ACHN (cell line): ENCODE results near the gene BMF.

Source experiments
- DNase-seq: peaks from one replicate; pipeline ENCODE4 v3.0.0-alpha.2; 2015
- in situ Hi-C: cut with HindIII; loops from 2 replicates; pipeline ENCODE4 v1.10.0; 2017; ENCODE audit warnings: low sequenced_read_pairs, low pct_ligation_motif_present, low pct_unique_long_range_greater_than_20kb

BMF gene

GRCh38 chr15:40106203-40107161, 2.2 kb downstream of the BMF start:
- no peak for DNase-seq
- in situ Hi-C loops = no loop called here

DNA sequence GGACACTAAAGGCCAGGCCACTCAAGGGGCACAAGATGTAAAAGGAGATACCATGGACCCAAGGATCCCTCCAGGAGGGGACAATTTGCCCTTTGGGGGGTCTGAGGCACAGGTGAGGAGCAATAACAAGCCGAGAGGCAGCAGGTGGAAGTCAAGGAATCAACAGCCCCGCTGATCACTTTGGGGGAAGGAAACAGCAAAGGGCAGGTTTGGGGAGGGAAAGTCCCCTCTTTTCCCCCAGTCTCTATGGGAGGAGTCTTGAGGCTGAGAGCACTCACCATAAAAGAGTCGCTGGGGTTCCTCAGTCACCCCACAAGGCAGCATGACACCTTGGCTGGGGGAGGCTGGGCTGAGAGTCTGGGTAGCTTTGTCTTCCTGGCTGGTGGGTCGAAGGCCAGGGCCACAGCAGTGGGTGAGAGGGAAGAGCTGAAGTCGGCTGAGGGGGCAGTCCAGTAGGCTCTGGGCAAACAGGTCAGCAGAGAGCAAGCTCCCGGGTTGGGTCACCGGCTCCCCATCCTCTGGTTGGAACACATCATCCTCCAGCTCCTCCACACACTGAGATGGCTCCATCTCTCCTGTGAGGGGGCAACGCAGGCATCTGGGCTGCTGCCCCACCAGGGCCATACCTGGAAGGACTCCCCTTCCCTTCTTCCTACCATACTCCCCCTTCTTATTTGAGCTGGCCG, 3.0 kb downstream of the BMF start:
- DNase-seq = no peak
- in situ Hi-C loops = no loop called here

DNA sequence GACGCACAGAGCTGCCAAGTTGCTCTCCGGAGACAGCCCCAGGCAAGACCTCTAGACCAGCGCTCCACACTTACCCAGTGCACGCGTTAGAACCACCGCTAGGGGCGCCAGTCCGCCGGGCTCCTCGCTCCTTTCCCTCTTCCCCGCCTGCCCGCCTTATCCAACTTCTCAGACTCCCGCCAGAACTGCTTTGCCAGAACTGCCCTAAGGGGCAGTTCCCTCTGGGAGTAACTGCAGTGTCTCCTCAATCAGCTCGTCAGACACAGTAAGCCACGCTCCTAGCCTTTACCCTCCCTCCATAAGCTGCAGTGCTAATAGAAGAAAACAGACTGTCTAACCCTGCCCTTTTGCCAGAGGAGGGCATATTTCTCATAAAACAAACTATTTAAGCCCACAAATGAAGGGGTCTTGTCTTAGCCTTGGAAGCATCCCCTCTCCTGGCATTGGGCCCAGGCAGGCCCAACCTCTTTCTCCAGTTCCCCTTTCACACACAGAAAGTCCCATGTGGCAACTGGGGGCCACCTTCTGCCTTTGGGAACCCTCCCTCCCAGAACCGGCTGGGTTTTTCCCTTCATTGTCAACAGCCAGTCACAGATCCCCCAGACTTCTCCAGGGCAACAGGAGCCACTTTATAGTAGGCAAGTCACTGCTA, 3.7 kb downstream of the BMF start:
- in situ Hi-C loops = no loop called here
- DNase-seq = peak; percentile 71

DNA sequence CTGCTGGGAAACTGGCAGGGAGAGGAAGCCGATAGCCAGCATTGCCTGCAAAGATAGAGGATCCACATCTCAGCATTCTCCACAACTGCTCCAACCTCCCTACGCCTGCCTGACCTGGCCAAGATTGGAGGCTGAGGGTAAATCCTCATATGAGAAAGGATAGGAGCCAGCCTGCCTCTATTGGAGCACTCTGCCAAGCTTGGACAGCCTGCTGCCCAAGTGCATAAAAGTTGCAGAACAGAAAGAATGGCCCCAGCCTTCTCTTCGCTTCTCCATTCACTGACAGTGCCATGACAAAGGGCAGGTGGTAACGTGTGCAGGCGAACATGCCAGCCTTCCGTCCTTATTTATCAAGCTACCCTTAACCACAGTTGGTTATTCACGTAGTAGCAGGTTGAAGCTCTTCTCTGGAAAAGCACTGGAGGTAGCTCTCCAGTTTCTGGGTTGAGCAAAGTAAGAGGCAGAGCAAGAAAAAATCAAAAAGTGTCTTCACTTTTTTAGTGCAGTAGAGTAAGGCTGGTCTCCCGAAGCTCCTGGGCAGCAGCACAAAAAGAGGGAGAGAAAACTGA, 4.3 kb downstream of the BMF start:
- DNase-seq = no peak
- in situ Hi-C loops = no loop called here

- in situ Hi-C loops = no loop called here
- no peak for DNase-seq
Observed at GRCh38 chr15:40103864-40104271, 4.8 kb downstream of the BMF start.

GRCh38 chr15:40102897-40103858, 5.5 kb downstream of the BMF start:
- in situ Hi-C loops = no loop called here
- DNase-seq = peak; percentile 49

GRCh38 chr15:40100947-40101905, 7.5 kb downstream of the BMF start:
- DNase-seq = no peak
- in situ Hi-C loops = no loop called here

- in situ Hi-C loops = no loop called here
Observed at GRCh38 chr15:40100123-40100946, 8.3 kb downstream of the BMF start.

DNA sequence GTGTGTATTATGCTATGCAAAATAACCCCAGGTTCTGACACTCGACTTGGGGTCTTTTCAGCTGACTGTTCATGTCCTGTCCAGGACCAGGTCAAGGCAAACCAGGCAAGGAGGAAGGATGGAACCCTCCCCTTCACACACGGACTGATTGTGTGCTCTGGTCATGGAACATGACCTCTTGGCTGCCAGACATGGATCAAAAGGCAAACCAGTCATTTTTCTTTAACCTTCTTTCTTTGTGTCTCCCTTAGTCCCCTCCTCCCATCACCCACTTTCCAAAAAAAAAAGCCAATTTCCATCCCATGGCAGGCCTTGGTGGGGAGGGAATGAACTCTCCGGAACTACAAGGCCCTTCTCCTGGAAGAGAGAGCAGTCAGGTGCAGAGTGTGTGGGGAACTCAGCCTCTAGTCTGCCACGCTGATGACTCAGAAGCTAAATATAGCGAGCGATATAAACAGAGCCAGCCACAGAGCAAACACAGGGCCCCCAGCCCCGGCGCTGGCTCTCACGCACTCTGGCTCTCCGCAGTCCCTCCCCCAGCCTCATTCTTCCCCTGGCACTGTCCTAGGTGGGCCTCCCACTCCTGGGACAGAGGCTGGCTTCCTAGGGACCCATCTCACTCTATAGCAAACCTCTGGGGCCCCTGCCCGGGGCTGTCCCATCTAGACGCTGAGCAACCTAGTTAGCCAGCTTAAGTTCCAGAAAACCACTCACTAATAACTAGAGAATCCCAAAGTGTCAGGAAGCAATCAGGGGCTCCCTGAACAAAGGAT, 10.0 kb downstream of the BMF start:
- peak; percentile 81 for DNase-seq
- in situ Hi-C loops = no loop called here

More at GRCh38 chr15:40100123-40100946, 8.3 kb downstream of the BMF start:
- DNase-seq = no peak

DNA sequence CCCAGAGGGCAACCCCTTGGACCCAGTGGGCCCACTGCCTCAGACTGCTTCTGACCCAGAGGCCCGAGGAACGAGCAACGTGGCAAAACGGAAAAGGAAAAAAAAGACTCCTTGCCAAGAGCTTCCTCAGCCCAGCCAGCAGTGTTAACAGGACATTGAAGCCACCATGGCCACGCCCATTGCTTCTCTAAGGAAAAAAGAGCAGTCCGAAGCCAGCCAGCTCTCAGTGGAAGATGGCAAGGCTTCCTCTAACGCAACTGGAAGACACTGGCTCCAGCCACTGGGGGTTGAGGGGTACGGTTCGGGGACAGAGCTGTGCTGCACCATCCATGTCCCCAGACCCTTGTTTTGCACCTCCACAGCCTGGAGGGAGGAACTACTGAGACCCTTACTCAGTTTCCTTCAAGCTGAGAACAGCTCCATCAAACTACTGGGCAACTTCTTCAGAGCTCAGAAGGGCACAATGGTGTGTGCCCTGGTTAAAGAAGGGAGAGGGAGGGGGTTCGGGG, 10.7 kb downstream of the BMF start:
- in situ Hi-C loops = no loop called here
- DNase-seq = no peak

DNA sequence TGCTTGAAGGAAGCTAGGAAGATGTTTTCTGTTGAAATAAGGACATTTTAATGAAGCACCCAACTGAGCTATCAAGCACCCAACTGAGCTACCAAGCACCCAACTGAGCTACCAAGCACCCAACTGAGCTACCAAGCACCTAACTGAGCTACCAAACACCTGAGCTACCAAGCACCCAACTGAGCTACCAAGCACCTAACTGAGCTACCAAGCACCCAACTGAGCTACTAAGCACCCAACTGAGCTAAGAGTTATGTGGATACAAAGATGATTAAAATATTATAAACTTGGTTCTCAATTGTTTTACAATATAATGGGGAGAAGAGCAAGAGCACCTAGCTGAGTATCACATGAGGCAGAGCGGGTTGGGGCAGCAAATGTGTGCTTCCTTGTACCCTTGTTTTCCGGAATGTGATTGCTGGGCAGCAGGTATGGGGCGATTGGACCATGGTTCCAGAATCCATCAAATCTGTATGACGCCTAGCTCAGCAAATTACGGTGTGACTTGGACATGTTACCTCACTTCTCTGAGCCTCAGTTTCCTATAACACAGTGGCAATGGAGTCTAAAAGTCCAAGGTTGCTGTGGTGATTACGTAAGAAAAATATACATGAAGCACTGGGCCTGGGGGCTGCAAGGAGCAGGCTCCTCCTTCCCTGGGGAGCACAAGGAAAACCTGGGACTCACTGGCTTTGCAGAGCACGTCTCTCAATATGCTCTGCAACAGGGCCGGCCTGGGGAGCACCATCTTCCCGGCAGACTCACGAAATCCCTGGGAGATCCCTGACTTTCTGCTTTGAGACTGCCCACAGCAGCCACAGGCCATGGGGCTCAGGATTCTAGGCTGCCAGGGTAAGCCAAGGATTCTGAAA, 11.3 kb downstream of the BMF start:
- DNase-seq = no peak
- in situ Hi-C loops = no loop called here

DNA sequence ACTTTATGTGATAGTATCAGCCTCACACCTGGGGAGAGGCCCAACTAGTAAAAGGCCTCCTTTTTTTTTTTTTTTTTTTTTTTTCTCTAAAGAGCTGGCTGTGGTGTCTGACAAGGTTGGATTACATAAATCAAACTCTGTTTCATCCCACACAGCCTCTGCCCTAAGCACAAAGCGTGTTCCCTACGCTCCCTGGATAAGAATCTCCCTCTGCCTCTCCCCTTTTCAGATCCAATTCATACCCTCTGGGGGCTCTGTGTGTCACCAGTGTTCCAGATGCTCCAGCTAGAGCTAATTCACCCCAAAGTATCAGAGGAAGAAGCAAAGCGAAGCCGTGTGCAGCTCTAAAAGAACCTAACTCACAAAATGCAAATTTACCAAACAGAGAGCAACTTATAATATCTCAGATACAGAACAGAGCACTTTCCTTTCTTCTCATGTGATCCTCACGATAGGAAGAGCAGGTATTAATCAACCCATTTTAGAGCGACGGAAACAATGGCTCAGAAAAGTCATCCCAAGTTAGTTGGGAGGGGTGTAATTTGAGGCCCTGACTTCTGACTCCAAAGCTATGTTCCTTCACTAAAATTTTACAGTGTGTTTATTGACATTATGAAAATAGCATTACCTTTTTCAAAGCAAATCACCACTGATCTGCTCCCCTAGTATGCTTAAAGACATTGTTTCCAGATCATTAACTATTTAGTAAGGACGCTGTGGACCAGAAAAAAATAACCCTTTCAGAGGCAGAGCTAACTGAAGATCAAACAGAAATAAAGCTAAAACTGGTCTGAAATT, 12.4 kb downstream of the BMF start:
- no peak for DNase-seq
- in situ Hi-C loops = no loop called here

DNA sequence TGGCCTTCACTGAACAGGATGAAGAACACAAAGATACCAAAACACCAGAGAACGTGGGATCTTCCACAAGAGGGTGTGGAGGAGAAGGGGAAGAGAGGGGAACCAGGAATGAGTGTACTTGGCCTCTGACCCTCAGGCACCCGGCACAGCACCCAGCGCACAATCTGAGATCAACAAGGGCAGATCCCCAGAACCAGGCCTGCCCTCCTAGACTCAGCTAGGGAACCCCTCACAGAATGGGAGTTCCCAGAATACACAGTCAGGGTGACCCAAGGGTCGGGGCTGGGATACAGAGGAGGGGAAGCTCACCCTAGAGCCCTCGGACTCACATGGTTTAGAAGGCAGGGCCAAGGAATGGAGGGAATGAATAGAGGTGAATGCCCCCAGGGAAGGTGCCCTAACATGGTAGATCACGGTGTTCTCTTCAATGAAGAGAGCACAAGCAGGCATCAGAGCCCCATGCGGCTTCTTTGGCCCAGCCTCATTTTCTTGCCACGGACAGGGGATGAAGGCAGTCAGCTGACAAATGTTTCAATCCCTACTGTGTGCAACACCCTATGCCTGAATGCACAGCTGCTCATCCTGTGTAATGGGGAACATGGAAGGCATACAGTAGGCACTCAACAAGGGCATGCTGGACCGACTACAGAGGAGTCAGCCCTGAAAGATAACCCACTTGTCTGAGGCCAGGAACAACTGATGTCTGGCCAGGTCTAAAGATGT, 13.1 kb downstream of the BMF start:
- in situ Hi-C loops = no loop called here

More for the DNA sequence above, 13.1 kb downstream of the BMF start:
- no peak for DNase-seq
